22Rv1 (cell line): Measurements from ENCODE around the gene TIMM21.

Experiments used
- ZFX ChIP-seq: fragments of 450-650 bp; IDR thresholded peaks from 2 replicates; pipeline ENCODE4 v1.6.1; 2017; ENCODE audit warnings: antibody characterized with exemption, borderline replicate concordance
- TF ChIP-seq, protein P1 (sequence below): fragments of 450-650 bp; IDR thresholded peaks from 2 replicates; pipeline ENCODE4 v1.5.1; 2017; ENCODE audit warnings: mild to moderate bottlenecking

DNA sequence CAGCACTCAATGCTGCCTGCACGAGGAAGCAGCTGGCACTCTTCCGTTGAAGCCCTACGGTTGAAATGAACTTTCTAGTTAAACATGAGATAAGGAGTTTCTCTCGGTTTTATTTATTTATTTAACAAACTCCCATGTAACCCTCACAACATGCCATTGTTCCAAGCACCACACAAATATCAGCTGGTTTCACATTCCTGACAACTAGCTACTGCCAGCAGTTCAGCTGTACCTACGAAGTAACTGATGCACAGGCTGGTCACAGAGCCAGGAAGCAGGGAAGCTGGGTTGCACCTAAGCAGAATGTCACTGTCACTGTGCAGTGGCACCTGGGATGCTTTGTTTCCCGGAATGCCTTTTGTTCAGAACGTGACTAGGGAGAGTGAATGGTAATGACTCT, 18.1 kb downstream of the TIMM21 start:
- TF ChIP-seq, protein P1, sequence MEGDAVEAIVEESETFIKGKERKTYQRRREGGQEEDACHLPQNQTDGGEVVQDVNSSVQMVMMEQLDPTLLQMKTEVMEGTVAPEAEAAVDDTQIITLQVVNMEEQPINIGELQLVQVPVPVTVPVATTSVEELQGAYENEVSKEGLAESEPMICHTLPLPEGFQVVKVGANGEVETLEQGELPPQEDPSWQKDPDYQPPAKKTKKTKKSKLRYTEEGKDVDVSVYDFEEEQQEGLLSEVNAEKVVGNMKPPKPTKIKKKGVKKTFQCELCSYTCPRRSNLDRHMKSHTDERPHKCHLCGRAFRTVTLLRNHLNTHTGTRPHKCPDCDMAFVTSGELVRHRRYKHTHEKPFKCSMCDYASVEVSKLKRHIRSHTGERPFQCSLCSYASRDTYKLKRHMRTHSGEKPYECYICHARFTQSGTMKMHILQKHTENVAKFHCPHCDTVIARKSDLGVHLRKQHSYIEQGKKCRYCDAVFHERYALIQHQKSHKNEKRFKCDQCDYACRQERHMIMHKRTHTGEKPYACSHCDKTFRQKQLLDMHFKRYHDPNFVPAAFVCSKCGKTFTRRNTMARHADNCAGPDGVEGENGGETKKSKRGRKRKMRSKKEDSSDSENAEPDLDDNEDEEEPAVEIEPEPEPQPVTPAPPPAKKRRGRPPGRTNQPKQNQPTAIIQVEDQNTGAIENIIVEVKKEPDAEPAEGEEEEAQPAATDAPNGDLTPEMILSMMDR = no peak
- no peak for TF ChIP-seq ZFX
